Tibial artery (tissue), 4 donors: ENCODE results near the gene MFSD12.

Experiments used
- DNase-seq, 2 donors: peaks; one replicate each; pipeline ENCODE4 v3.0.0-alpha.2; 2019
- H3K27ac ChIP-seq, 2 donors: fragments of 200-600 bp; sonication (generic) in 1 of 2; 1 replicate in 1 of 2; 2 replicates in 1 of 2; pipeline ENCODE4 v1.5.1; 2018 to 2019; ENCODE audit warnings: mild to moderate bottlenecking in 1 of 2
- H3K27me3 ChIP-seq, 2 donors: fragments of 200-600 bp; sonication (generic) in 1 of 2; one replicate each; pipeline versions ENCODE4 v1.5.1 to v1.6.0; 2016 to 2019
- H3K36me3 ChIP-seq, 3 donors: fragments of 200-600 bp; sonication (generic) in 2 of 3; one replicate each; pipeline ENCODE4 v1.5.1; 2016 to 2019; ENCODE audit warnings: mild to moderate bottlenecking in 2 of 3
- H3K4me1 ChIP-seq, 4 donors: fragments of 200-600 bp; sonication (generic) in 2 of 4; 1 replicate in 3 of 4; 2 replicates in 1 of 4; pipeline ENCODE4 v1.5.1; 2016 to 2019
- H3K4me3 ChIP-seq, 2 donors: fragments of 200-600 bp; sonication (generic) in 1 of 2; 1 replicate in 1 of 2; 2 replicates in 1 of 2; pipeline ENCODE4 v1.5.1; 2018 to 2019; ENCODE audit warnings: mild to moderate bottlenecking in 2 of 2
- H3K9me3 ChIP-seq, 3 donors: fragments of 200-600 bp; sonication (generic) in 1 of 3; one replicate each; pipeline ENCODE4 v1.5.1; 2016 to 2019
- intact Hi-C: fragments of 100-400 bp; cut with DNase I; formaldehyde crosslinking; loops from one replicate; pipeline ENCODE4 v1.15.0; 2023; ENCODE audit warnings: low total_unique reads
- TF ChIP-seq, protein P1 (sequence below), 2 experiments: fragments of 200-600 bp in 1 of 2; fragments of 450-650 bp in 1 of 2; IDR thresholded peaks; one replicate each; pipeline ENCODE4 v1.5.1; 2017 to 2019; ENCODE audit warnings: antibody characterized with exemption in 2 of 2, mild to moderate bottlenecking in 1 of 2, moderate library complexity in 1 of 2

MFSD12 gene

GRCh38 chr19:3544742-3545668 lies 12.4 kb downstream of the MFSD12 start:
- Histone ChIP-seq H3K27ac (no peak overlapping the region), H3K27me3 (no peaks in the 10 kb centered on the region), H3K4me1 (peaks cover 0 to 21% (median 10%) of the 10 kb centered on the region in 4 donors), H3K36me3 (peaks cover 0 to 41% (median 7%) of the 10 kb centered on the region in 3 donors), H3K4me3 (no peak overlapping the region), H3K9me3 (no peaks in the 10 kb centered on the region)
- intact Hi-C loops: loop anchor here (1.0 to 5.0 kb wide), 2 partner anchors 73 to 162 kb away; partner anchors contain the start of gene TJP3
- TF ChIP-seq, protein P1, sequence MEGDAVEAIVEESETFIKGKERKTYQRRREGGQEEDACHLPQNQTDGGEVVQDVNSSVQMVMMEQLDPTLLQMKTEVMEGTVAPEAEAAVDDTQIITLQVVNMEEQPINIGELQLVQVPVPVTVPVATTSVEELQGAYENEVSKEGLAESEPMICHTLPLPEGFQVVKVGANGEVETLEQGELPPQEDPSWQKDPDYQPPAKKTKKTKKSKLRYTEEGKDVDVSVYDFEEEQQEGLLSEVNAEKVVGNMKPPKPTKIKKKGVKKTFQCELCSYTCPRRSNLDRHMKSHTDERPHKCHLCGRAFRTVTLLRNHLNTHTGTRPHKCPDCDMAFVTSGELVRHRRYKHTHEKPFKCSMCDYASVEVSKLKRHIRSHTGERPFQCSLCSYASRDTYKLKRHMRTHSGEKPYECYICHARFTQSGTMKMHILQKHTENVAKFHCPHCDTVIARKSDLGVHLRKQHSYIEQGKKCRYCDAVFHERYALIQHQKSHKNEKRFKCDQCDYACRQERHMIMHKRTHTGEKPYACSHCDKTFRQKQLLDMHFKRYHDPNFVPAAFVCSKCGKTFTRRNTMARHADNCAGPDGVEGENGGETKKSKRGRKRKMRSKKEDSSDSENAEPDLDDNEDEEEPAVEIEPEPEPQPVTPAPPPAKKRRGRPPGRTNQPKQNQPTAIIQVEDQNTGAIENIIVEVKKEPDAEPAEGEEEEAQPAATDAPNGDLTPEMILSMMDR (IDR thresholded peaks at IDR 0.05): peak; percentile 93 to 96
- DNase-seq: peak; percentile 37 to 85

GRCh38 chr19:3544058-3544376 lies 13.4 kb downstream of the MFSD12 start:
- intact Hi-C loops: loop anchor here (5.0 kb wide), 1 partner anchor 163 kb away; the partner anchor contains the start of gene TJP3
- no peaks in the 10 kb centered on the region for H3K9me3 ChIP-seq
- TF ChIP-seq, protein P1 (IDR thresholded peaks at IDR 0.05): no peak
- no peak overlapping the region for H3K4me3 ChIP-seq
- no peaks in the 10 kb centered on the region for H3K27me3 ChIP-seq
- H3K4me1 ChIP-seq: peaks cover 0 to 21% (median 10%) of the 10 kb centered on the region in 4 donors
- H3K36me3 ChIP-seq: peaks cover 0 to 44% (median 7%) of the 10 kb centered on the region in 3 donors
- H3K27ac ChIP-seq: no peak overlapping the region
- DNase-seq: no peak

DNA sequence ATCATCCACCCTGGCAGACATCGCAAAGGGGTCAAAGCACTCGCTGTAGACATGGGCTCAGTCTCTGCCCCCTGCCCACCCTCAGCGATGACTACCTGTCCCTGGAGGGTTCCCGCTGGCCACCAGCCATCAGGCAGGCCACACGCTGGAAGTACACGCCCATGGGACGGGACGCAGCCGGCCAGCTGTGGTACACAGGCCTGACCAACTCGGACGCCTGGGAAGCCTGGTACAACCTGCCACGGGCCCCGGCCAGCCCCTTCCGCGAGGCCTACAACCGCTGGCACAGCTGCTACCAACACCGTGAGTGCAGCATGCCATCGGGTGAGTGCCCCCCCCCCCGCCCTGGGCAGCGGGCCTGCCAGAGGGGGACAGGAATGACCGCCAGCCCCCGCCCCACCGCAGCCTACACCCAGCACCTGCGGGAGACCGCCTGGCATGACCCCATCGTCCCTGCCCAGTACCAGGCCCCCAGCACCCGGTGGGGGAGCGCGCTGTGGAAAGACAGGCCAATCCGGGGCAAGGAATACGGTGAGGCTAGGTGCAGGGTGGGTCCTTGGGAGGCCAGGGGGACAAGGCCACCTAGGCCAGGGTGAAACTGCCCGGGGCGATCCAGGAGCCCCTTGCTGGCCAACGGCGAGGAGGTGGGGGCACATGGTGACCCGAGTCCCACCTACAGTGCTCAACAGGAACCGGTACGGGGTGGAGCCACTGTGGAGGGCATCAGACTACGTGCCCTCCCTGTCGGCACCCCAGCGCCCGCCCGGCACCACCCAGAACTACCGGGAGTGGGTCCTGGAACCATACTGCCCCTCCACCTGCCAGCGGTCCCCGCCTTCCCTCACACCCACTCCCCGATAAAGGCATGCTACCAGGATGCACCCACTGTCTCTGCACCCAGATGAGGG lies 14.0 kb downstream of the MFSD12 start:
- H3K9me3 ChIP-seq: no peaks in the 10 kb centered on the region
- peaks cover 0 to 50% (median 7%) of the 10 kb centered on the region in 3 donors for H3K36me3 ChIP-seq
- intact Hi-C loops: loop anchor here (5.0 kb wide), 1 partner anchor 164 kb away; the partner anchor contains the start of gene TJP3
- no peak overlapping the region for H3K4me3 ChIP-seq
- H3K27me3 ChIP-seq: no peaks in the 10 kb centered on the region
- TF ChIP-seq, protein P1 (IDR thresholded peaks at IDR 0.05): no peak
- DNase-seq: peak; percentile 34 to 88
- H3K27ac ChIP-seq: peak overlapping the region; percentile 46 to 59
- peaks cover 0 to 21% (median 10%) of the 10 kb centered on the region in 4 donors for H3K4me1 ChIP-seq

- no peak for DNase-seq
- TF ChIP-seq, protein P1 (IDR thresholded peaks at IDR 0.05): no peak
- intact Hi-C loops: loop anchor here (5.0 to 10.0 kb wide), 2 partner anchors 168 to 425 kb away; partner anchors contain the start of gene TJP3
- H3K36me3 ChIP-seq: peaks cover 12 to 51% (median 13%) of the 10 kb centered on the region in 3 donors
- H3K27ac ChIP-seq: no peak overlapping the region
- H3K4me3 ChIP-seq: no peak overlapping the region
- peaks cover 0 to 28% (median 10%) of the 10 kb centered on the region in 4 donors for H3K4me1 ChIP-seq
- H3K9me3 ChIP-seq: no peaks in the 10 kb centered on the region
- H3K27me3 ChIP-seq: no peaks in the 10 kb centered on the region
Measured at GRCh38 chr19:3539756-3540118, 17.6 kb downstream of the MFSD12 start.
